Stimulated activated CD4-positive, alpha-beta T cell treated with anti-CD3 and anti-CD28 coated beads, TNF-alpha, amount 100 ng/mL, for 4 hours (primary cell): ENCODE results near the gene TRIP13.
"Not testable (repeated sequence)": the region's sequence is repeated elsewhere in the genome, so short reads cannot be mapped to it uniquely, and the experiment has no call there.

ENCODE experiments used
- DNase-seq, 3 experiments: peaks; one replicate each; pipeline ENCODE4 v3.0.0-alpha.2; 2020; ENCODE audit warnings: low read depth in 3 of 3

Gene TRIP13, protein sequence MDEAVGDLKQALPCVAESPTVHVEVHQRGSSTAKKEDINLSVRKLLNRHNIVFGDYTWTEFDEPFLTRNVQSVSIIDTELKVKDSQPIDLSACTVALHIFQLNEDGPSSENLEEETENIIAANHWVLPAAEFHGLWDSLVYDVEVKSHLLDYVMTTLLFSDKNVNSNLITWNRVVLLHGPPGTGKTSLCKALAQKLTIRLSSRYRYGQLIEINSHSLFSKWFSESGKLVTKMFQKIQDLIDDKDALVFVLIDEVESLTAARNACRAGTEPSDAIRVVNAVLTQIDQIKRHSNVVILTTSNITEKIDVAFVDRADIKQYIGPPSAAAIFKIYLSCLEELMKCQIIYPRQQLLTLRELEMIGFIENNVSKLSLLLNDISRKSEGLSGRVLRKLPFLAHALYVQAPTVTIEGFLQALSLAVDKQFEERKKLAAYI

DNA sequence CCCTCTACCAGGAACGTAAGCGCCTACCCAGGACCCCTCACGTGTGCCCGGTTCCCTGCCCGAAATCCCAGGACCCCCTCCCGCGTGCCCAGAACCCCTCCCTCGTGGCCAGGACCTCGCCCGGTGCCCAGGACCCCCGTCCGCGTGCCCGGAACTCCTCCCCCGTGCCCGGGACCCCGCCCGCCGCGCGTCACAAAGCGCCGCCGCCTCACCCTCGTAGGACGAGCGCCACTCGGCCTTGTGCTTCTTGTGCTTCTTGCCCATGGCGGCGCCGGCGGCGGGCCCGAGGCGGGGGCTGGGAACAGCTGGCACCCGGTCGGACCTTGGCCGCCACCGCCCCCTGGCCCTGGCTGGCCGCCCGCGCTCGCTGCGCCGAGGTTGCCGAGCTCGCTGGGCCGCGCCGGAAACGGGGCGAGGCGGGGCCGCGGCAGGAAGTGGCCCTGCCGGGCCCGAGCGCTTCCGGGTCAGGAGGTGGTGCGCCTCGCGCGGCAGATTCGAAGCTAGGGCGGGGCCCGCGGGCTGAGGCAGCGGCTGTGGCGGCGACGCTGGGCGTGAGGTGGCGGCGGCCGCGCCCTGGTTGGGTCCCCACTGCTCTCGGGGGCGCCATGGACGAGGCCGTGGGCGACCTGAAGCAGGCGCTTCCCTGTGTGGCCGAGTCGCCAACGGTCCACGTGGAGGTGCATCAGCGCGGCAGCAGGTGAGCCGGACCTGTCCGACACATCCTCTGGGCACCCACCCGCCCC is at the start of gene TRIP13, which contains the start of gene BRD9:
Gene TRIP13, plus strand, starts transcription at position 491 of the 743 bp plus-strand sequence. Its CDS starts 115 bp downstream, at position 606.
Gene BRD9, minus strand, starts transcription at position 408 of the 743 bp plus-strand sequence. Its CDS starts 144 bp downstream, at position 264.
- peak; percentile 65 to 73 (median 67) for DNase-seq

DNA sequence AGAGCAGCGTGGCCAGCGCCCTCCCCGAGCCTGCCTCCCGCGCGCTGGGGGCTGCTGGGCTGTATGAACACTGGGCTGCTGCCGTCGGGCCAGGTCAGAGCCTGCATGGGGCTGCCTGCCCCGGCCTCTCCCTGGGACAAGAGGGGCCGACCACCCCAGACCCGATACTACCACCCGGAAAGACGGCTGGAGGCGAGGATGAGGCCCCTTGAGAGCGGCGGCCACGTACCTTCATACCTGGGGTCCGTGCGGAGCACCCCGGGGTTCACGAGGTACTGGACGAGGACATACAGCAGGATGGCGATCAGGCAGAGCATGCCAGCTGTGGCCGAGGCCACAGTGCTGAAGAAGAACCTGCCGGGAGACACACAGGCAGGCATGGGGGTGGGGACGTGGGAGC is 49.3 kb upstream of the TRIP13 start:
- not testable (repeated sequence) for DNase-seq

DNA sequence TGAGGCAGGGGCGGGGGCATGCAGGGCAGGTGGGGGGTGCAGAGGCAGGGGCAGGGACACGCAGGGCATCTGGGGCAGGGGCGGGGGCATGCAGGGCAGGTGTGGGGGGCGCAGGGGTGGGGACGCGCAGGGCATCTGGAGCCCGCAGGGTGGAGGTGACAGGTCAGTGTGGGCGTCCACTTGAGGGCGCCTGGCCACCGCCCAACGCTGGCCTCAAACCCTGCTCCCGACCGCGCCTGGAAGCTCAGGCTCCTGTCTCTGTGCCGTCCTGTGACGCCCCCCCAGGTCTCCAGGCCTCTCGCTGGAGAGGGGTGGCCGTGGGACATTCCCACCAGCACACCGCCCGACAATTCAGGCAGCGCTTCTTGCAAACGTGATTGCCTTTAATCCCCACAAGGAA is 48.8 kb upstream of the TRIP13 start:
- DNase-seq = not testable (repeated sequence)

DNA sequence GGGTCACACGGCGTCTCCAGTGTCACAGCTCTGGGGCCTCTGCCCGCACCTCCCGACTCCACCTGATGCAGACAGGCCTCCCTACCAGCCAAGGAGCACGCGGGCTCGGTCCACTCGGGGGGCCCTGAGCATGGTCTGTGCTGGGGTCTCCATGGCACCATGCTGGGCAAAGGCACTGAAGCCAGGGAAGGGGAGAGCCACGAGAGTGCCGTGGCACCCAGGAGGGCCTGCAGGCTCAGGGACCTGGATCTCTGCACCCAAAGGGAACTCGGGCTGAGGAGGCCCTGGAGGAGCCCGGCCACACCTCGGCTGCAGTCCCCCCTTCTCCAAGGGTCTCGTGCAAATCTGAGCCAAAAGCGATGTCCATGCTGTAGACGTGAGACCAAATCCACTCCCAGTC is 48.3 kb upstream of the TRIP13 start:
- DNase-seq = not testable (repeated sequence)

DNA sequence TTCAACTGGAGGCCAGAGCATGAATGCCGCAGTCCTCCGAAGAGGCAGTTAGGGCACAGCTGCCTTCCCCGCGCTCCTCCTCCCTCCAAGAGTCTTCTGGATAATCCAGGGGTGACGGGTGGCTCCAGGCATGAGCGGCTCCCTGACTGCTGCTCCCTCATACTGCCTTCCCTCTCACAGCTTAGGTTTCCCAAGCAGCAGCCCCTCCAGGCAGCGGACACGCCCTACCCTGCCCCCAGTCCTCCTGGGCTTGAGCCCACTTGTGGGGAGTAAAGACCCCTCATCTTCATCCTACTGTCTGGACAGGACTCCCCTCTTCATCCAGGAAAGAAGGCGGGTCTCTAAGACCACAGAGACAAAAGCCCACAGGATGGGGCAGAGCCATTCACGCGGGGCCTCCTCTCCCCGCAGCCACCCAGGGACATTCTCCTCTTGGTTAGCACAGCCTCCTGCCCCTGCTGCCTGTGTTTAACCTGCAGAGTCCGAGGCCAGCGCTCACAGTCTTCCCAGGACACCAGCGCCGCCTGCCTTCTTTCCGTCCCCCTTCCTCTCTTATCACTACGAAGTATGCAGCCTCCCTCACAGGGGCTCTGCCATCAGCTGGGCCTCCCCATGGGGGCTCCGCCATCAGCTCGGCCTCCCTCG is 47.5 kb upstream of the TRIP13 start:
- not testable (repeated sequence) for DNase-seq

DNA sequence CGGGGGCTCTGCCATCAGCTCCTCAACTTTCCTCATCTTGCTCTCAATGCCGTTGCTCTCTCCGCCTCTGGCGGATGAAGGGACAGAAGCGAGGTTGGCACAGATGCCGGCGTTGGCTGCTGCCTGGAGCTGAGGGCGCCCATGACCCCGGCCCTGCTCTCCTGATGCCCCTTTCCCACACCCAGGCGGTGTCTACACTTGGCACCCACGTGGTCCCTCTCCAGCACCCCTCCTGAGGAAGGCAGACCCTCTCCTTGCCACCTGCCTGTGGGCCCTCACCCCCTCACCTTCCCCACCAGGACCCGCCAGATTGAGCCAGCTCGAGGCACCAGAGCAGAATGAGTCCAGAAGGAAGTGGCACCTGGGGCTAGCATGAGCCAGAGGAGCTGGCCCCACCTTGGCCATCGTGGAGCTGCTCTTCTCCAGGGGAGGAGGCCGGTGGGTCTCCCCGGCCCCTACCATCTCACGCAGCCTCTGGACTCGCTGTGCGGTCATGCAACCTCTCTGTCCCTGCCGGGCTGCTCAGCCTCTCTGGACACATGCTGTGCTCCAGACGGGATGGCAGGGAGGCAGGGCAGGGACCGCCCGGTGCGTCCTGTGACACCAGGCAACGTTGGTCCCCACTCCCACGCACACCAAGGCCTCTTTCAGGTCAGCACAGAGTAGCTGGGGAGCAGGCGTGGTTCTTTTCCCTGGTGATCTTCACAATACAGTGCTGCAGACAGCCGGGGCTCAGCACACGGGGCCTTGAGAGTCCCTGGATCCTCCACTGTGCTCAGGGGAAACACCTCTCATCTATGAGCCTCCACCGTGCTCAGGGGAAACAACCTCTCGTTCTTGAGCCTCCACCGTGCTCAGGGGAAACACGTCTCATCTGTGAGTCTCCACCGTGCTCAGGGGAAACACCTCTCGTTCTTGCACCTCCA is 46.7 kb upstream of the TRIP13 start:
- not testable (repeated sequence) for DNase-seq

DNA sequence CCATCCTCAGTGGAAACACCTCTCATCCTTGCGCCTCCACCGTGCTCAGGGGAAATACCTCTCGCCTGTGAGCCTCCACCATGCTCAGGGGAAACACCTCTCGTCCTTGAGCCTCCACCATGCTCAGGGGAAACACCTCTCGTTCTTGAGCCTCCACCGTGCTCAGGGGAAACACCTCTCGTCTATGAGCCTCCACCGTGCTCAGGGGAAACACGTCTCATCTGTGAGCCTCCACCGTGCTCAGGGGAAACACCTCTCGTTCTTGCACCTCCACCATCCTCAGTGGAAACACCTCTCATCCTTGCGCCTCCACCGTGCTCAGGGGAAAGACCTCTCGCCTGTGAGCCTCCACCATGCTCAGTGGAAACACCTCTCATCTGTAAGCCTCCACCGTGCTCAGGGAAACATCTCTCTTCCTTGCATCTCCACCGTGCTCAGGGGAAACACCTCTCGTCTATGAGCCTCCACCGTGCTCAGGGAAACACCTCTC is 46.0 kb upstream of the TRIP13 start:
- DNase-seq = not testable (repeated sequence)

DNA sequence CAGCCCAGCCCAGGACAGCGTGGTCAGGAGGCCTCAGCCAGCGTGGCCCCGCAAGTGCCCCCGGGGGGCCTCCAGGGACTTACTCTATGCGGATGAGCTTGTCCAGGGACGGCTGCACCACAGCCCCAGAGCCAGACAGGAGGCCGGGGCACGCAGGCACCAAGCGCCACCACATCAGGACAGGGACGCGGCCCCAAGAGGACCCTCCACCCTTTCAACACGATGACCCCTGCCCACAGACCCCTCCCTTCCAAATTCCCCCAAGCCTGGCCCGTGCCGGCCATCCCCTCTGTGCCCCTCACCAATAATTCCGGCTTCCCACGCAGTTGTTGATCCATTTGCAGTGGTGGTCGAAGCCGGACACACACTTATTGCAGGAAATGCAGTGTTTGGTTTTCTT is 45.5 kb upstream of the TRIP13 start:
- not testable (repeated sequence) for DNase-seq

DNA sequence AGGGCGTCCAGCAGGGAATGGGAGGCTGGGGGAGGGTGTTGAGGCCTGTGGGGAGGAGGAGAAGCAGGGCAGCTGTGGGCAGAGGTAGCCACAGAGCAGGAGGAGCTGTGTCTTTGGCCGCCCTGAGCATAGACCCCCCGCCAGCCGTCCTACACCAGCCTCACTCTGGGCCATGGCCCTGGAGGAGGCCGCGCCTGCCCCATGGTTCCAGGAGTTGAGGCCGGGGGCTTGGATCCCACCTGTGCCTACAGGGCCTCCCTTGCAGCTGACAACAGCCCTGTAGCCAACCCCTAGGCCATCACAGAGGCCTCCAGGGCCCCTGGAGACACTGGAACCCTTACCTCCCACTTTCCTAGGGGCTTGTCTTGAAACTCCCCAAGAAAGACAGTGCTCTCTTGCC is 44.9 kb upstream of the TRIP13 start:
- DNase-seq = not testable (repeated sequence)

DNA sequence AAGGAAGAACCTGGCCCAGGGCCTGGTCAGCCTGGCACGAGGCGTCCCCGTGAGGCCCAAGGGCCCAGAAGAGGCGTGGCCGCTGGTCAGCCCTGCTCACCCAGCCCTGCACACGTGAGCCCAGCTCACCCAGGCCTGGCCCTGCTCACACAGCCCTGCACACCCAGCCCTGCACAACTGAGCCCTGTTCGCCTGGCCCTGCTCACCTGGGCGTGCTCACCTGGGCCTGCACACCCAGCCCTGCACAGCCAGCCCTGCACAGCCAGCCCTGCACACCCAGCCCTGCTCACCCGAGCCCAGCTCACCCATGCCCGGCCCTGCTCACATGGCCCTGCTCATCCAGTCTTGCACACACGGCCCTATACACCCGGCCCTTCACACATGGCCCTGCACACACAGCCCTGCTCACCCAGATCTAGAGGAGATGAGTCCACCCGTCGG is 44.0 kb upstream of the TRIP13 start:
- no peak for DNase-seq

DNA sequence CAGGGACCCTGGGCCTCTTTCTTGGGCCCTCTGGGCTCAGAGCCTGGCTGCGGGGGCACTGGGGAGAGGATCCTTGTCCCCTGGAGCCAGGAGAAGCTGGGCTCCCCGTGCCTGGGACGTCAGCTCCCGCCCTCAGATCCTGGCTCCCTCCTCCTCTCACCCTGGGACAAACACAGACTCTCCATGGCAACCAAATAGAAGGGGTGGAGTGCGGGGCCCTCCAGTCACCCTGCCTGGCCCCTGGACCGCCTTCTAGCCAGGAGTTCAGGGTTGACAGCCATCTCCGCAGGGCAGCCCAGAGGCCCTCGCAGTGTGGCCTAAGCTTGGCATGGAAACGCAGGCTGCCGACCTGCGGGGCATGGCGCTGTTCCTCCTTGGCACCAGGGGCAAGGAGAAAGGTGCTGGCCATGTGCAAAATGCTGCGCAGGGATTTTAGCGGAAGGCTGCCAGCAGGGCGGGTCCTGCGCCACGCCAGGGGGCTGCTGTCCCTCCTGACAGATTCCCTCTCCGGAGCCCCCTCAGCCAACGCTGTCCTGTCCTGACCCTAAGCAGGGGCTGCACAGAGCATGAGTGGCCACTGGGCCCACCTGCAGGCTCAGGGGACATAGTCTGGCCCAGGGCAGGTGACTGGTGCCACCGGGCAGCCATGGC is 42.9 kb upstream of the TRIP13 start:
- no peak for DNase-seq

DNA sequence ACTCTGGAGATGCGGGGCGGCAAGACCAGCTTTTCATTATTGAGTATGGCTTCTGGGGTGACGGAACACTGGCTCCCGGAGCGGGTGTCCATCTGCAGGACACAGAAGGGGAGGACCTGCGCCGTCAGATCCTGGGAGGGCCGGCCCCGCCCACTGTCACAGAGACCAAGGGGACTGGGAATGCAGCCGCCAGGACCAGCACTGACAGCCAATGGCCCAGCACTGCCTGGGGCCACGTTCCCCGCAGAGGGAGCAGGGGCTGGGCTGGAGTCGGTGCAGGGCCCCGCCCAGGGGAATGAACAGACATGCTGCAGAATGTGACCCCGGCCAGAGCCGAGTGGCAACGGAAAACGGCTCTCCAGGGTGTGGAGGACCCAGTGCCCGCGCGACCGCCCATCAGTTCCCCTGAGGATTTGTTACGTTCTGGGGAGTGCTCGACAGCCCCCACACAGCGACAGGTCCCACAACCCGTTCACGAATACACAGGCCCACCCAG is 42.1 kb upstream of the TRIP13 start, which contains the start of gene ZDHHC11:
Gene ZDHHC11, minus strand, starts transcription at position 476 of the 496 bp plus-strand sequence. Its CDS starts 384 bp downstream, at position 92.
- DNase-seq = no peak

DNA sequence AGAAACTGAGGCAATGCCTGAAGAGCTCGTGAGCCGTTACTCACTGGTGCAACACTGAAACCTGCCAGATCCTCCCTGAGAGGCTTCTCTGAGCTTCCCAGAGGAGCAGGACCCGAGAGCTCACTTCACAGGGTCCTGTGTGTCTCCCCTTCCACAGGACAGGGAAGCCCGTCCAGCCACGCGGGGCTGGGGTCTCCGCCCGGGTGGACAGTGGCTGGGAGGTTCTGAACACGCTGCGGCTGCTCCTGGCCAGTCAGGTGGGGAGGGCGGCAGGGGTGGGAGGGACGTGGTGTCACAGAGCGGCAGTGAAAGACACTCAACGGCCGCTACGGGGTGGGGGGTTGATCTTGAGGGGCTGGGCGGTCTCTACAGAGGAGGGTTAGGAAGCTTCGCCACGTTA is 41.6 kb upstream of the TRIP13 start:
- DNase-seq = no peak

DNA sequence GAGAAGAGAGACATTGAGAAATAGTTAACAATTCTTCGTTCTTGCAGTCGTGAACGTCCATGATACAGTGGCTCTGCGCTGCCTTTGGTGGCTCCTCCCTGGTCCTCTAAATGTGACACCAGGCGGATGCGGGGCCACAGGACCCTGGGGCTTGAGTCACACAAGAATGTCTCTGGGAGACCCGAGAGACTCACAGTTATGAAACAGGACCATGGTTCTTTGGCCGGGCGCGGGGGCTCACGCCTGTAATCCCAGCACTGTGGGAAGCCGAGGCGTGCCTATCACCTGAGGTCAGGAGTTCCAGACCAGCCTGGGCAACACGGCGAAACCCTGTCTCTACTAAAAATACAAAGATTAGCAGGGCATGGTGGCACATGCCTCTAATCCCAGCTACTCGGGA is 41.1 kb upstream of the TRIP13 start:
- DNase-seq = no peak

DNA sequence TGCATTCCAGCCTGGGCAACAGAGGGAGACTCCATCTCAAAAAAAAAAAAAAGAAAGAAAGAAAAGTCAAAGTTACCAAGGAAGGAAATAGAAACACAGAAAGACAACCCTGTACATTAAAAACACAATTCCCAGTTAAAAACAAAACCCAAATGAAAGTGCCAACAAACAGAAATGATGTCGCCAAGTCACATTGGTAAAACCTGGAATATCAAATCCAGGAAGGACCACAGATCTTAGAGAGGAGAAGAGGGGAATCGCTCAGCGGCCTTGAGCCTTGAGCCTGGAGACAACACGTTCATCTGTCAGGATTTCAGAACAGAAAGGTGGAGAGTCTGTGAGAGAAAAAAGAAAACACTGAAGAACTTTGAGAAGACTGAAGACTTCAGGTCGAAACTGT is 40.7 kb upstream of the TRIP13 start:
- DNase-seq = no peak

DNA sequence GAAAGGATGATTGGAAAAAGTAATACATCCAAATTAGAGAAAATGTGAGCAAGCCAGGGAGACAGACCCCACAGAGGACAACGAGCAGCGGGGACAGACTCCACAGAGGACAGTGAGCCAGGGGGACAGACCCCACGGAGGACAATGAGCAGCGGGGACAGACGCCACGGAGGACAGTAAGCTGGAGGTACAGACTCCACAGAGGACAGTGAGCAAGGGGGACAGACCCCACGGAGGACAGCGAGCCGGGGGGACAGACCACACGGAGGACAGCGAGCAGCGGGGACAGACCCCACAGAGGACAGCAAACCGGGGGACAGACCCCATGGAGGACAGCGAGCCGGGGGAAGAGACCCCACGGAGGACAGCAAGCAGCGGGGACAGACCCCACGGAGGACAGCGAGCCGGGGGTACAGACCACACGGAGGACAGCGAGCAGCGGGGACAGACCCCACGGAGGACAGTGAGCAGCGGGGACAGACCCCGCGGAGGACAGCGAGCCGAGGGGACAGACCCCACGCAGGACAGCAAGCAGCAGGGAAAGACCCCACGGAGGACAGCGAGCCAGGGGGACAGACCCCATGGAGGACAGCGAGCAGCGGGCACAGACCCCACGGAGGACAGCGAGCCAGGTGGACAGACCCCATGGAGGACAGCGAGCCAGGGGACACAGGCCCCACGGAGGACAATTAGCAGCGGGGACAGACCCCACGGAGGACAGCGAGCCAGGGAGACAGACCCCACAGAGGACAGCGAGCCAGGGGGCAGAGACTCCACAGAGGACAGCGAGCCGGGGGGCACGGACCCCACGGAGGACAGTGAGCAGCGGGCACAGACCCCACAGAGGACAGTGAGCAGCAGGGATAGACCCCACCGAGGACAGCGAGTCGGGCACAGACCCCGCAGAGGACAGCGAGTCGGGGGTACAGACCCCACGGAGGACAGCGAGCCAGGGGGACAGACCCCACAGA is 40.0 kb upstream of the TRIP13 start:
- DNase-seq = no peak

DNA sequence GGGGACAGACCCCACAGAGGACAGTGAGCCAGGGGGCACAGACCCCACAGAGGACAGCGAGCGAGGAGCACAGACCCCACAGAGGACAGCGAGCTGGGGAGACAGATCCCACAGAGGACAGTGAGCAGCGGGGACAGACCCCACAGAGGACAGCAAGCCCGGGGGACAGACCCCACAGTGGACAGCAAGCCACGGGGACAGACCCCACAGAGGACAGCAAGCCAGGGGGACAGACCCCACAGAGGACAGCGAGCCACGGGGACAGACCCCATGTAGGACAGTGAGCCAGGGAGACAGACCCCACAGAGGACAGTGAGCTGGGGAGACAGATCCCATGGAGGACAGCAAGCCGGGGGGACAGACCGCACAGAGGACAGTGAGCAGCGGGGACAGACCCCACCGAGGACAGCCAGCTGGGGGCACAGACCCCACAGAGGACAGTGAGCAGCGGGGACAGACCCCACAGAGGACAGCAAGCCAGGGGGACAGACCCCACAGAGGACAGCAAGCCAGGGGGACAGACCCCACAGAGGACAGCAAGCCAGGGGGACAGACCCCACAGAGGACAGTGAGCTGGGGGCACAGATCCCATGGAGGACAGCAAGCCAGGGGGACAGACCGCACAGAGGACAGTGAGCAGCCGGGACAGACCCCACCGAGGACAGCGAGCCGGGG is 39.1 kb upstream of the TRIP13 start:
- DNase-seq = not testable (repeated sequence)

DNA sequence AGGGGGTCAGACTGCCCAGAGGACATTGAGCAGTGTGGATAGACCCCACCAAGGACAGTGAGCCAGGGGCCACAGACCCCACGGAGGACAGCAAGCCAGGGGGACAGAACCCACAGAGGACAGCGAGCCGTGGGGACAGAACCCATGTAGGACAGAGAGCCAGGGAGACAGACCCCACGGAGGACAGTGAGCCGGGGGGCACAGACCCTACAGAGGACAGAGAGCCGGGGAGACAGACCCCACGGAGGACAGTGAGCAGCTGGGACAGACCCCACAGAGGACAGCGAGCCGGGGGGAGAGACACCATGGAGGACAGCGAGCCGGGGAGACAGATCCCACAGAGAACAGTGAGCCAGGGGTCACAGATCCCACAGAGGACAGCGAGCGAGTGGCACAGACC is 38.5 kb upstream of the TRIP13 start:
- no peak for DNase-seq
